Stimulated activated CD8-positive, alpha-beta memory T cell treated with anti-CD3 and anti-CD28 coated beads, Interleukin-7, amount 100 ng/mL, for 4 hours (primary cell): ENCODE data around the gene LCMT1.
"Not testable (repeated sequence)": the region's sequence is repeated elsewhere in the genome, so short reads cannot be mapped to it uniquely, and the experiment has no call there.

ENCODE experiments used
- DNase-seq, 2 donors: peaks; one replicate each; pipeline ENCODE4 v3.0.0-alpha.2; 2020; ENCODE audit warnings: low read depth in 2 of 2

LCMT1 gene

GRCh38 chr16:25111403-25112166, at the start of gene LCMT1:
LCMT1 (plus strand) TSS chr16:25111742; CDS start chr16:25111884, 142 bp downstream.
- DNase-seq = peak; percentile 89 to 91

DNA sequence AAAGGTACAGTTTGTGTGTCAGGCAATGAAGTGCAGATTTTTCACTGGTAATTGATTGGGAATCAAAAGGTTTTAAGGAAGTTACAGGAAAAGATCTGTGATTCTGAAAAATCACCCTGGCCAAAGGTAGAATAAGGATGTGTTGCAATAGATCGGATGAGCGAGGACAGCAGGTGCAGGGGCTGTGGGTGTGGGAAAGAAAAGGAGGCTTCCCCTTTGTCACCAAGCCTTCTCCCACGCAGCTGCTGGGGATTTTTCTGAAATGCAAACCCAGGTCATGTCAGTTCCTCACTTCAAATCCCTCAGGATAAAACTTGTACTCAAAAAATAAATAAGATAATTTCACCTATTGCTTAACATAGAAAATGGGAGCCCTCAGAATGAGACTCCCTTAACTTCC, 48.4 kb upstream of the LCMT1 start:
- DNase-seq = no peak

DNA sequence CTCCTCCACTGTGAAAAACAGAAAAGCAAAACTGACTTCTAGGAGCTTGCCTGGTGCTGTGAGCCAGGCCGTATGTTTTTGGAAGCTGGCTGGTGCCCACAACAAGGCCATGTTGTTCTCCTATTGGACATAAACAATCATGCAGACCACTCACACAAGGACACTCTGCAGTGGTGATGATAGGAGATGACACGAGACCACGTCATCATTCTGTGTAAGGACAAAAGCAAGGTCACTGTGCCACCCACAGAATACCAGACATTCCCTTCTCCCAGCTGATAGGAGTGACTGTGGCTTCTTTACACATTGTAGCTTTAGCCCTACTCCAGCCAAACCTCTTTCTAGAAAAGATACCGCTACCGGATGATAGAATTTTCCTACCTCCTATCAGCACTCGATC, 47.7 kb upstream of the LCMT1 start:
- no peak for DNase-seq

GRCh38 chr16:25064281-25064680, 47.3 kb upstream of the LCMT1 start:
- DNase-seq = not testable (repeated sequence)

DNA sequence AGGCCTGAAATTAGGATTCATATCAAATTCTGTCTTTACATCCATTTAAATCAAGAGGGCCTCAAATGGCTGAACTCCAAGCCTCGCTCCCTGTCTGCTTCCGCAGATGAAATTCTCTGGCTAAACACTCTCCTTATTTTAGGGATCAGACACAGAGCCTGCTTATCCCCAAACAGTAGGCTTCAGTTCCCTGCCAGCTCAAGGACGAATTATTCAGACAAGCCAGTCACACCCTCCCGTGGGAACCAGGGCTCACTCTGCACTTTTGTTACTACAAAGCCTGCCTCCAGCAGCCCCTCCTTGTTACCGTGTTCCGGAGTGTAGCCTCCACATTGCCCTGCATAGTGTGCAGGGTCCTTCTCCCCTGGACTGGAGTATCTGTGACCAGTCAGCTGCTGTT, 46.6 kb upstream of the LCMT1 start:
- DNase-seq = no peak

- no peak for DNase-seq
These were observed 45.6 kb upstream of the LCMT1 start for GRCh38 chr16:25065899-25066298.

DNA sequence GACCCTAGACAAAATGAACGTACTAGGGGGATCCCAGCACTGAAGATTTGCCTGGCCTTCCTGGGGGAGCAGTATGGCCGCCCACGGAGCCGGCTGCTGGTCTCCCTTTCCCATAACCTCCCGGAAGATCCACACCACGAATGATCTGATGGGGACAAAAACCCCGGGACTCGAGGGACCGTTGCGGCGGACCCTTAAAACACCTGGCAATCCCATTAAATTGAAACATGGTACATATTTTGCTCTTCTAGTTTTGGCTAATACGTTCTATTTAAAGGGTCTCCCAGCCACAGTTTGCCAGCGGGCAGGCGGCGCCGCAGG, 45.2 kb upstream of the LCMT1 start:
- no peak for DNase-seq

GRCh38 chr16:25066747-25067631, 44.6 kb upstream of the LCMT1 start:
- DNase-seq = peak; percentile 65 to 75

DNA sequence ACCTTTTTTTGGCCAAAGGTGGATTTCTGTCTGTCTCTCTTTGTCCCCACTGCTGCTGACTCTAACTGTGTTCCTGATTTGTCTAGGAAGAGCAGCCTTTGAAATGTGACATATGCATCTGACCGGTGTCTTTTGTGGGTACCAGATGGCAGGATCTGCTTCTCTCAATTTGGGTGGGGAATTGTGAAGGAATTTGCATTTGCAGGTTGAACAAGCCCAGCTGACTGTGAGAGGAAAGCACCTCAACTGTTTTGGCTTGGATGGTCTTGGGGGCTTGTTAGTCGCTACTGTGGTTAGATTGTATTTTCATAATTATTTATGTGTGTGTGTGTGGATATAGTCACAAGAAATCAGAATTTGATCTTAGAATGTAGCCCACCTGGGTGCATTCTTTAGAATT, 37.7 kb upstream of the LCMT1 start:
- no peak for DNase-seq

DNA sequence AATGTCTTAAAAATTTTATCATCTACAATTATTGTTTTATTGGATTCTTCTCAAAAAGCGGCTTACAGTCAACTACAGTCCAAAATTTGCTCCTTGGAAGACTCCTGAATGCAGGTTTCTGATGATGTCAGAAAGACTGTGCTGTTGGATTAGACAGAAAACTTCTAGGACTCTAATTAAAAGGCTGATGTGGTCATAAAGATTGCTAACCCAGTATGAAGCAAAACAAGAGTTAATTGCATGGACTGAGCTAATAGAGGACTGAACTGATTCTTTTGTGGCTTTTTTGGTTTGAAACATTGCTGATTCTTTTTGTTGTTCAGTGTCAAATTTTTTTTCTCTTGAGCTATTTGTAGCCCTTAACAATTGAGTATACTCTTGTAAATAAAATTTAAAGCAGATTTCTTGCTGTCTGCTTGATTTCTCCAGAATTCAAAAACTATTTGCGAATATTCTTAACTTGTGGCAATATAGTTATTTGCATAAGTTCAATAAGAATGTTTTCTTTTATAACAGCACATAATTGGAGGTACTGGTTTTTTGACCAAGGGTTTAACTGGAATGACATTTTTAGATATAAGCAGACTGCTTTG, 33.1 kb upstream of the LCMT1 start:
- DNase-seq = no peak

GRCh38 chr16:25079637-25080378, 31.7 kb upstream of the LCMT1 start:
- no peak for DNase-seq

- no peak for DNase-seq
These were observed 31.0 kb upstream of the LCMT1 start for GRCh38 chr16:25080420-25081131.

- DNase-seq = no peak
These were observed 29.8 kb upstream of the LCMT1 start for GRCh38 chr16:25081702-25082101.

- no peak for DNase-seq
These were observed 28.5 kb upstream of the LCMT1 start for GRCh38 chr16:25083065-25083464.

DNA sequence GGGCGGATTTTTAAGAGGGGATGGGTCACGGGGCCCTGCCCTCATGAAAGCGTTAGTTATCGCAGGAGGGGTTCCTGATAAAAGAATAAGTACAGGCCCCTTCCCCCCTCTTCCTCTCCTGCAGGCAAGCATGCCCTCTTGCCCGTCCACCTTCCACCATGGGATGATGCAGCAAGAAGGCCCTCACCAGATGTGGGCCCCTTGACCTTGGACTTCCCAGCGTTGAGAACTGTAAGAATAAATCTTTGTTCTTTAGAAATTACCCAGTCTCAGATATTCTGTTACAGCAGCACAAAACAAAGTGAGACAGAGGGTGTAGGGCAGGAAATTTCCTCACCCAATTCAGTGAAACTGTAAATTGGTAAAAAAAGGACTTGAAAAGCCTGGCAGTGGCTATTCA, 27.8 kb upstream of the LCMT1 start:
- no peak for DNase-seq

DNA sequence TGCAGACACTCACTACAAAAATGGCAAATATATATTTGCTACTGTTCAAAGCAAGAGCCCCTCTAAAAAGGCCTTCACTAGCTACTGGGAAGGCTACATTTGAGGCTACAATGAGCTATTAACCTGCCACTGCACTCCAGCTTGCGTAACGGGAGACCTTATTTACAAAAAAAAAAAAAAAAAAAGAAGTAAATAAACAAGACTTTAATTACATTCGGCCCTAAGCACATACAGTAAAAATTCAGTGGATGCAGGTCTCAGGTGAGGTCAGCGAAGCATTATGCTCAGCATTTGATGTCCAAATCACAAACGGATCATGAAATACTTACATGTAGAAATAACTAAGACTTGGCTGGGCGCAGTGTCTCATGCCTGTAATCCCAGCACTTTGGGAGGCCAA, 26.7 kb upstream of the LCMT1 start:
- no peak for DNase-seq

DNA sequence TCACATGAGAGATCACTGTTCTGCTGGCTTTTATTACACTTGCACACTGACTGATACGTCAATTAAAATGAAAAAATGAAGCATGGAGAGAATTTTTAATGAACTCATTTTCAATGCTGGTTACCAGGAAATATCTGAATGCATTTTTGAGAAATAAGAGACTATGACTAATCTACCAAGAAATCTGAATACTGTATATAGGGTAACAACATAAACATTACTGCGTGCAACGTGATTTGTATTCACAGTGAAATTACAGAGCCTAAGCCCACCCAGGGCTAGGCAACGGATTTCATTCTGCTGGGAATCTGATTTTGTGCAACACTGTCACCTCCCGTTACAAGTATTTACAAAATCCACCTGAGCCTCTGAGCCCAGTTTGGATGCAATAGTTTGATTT, 23.8 kb upstream of the LCMT1 start:
- DNase-seq = no peak

DNA sequence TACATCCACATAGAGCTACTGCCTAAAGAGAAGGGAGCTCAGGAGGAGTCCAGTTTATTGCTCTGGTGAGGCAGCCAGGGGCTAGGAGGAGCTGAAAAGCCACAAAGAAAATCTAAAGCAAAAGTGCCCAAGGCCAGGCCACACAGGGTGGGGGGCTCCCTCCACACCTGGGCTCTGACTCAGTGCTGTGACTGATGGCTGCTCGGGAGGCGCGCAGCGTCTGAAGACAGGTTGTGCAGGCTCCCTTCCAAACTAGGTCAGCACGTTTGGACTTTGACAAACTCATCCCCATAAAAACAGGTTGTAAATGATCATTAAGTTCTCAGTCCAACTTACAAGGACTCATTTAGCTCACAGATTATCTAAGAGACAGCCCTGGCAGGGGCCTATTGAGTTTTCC, 22.2 kb upstream of the LCMT1 start:
- DNase-seq = no peak

GRCh38 chr16:25092441-25092840, 19.1 kb upstream of the LCMT1 start:
- DNase-seq = no peak

GRCh38 chr16:25093208-25094061, 18.1 kb upstream of the LCMT1 start:
- DNase-seq = no peak

DNA sequence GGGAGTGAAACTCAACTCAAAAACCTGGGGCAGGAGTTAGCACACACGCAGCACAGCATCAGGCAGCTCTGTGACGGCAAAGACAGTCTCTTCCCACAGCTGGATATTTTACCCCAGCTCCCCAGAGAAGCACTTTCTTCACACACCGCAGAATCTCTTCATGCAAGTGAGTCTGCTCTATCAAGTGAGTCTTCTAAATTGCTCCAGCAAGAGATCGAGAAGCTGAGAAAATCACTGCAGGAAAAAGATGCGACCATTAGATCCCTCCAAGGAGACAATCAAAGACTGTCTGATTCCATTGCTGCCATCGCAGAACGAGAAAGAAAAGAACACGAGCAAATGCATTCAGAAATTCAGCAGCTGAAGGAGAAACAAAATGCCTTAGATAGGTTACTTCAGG, 16.9 kb upstream of the LCMT1 start:
- DNase-seq = no peak
